GM19328 (cell line): ENCODE results near the gene EIF2D.
"Not testable (repeated sequence)": the region's sequence is repeated elsewhere in the genome, so short reads cannot be mapped to it uniquely, and the experiment has no call there.

Source experiments
- ATAC-seq: cut with Tn5 transposase; IDR thresholded peaks from one replicate; pipeline ENCODE4 v1.9.1; 2021; ENCODE audit warnings: mild to moderate bottlenecking, moderate library complexity; ENCODE audit not compliant: unreplicated experiment

Gene EIF2D

GRCh38 chr1:206588492-206588891, 23.8 kb downstream of the EIF2D start:
- no peak for ATAC-seq

GRCh38 chr1:206587904-206588303, 24.4 kb downstream of the EIF2D start:
- no peak for ATAC-seq

- no peak for ATAC-seq
Observed at GRCh38 chr1:206586501-206587445, 25.5 kb downstream of the EIF2D start.

- no peak for ATAC-seq
Observed at GRCh38 chr1:206584683-206585082, 27.6 kb downstream of the EIF2D start.

- ATAC-seq = no peak
Observed at GRCh38 chr1:206583707-206584648, 28.3 kb downstream of the EIF2D start.

GRCh38 chr1:206582971-206583706, 29.1 kb downstream of the EIF2D start:
- ATAC-seq = no peak

GRCh38 chr1:206582537-206582936, 29.7 kb downstream of the EIF2D start:
- no peak for ATAC-seq

- ATAC-seq = no peak
Observed at GRCh38 chr1:206581571-206581981, 30.7 kb downstream of the EIF2D start.

GRCh38 chr1:206581114-206581497, 31.2 kb downstream of the EIF2D start:
- not testable (repeated sequence) for ATAC-seq

- no peak for ATAC-seq
Observed at GRCh38 chr1:206580438-206581113, 31.7 kb downstream of the EIF2D start.

GRCh38 chr1:206579747-206580437, 32.4 kb downstream of the EIF2D start:
- ATAC-seq = peak; percentile 74

GRCh38 chr1:206578978-206579374, 33.3 kb downstream of the EIF2D start:
- ATAC-seq = no peak

- no peak for ATAC-seq
Observed at GRCh38 chr1:206578068-206578977, 33.9 kb downstream of the EIF2D start.

GRCh38 chr1:206577626-206578025, 34.6 kb downstream of the EIF2D start:
- no peak for ATAC-seq

- no peak for ATAC-seq
Observed at GRCh38 chr1:206575894-206576737, 36.1 kb downstream of the EIF2D start.

GRCh38 chr1:206575165-206575893, 36.9 kb downstream of the EIF2D start:
- ATAC-seq = no peak

- no peak for ATAC-seq
Observed at GRCh38 chr1:206573762-206574161, 38.5 kb downstream of the EIF2D start.
